GM23248 (cell line): Measurements from ENCODE around the gene CLCN6. TPM values are rescaled to one million over a fixed set of nuclear protein-coding genes. Genes with fewer than 3 reads are reported as not detected.
"Not testable (repeated sequence)": the region's sequence is repeated elsewhere in the genome, so short reads cannot be mapped to it uniquely, and the experiment has no call there.

Experiments used
- DNase-seq: peaks from one replicate; pipeline ENCODE4 v3.0.0-alpha.2; 2015
- H2AFZ ChIP-seq: fragments of 200-600 bp; sonication (generic); 2 replicates; pipeline ENCODE4 v1.6.1; 2016; ENCODE audit warnings: antibody characterized with exemption
- H3F3A ChIP-seq: fragments of 200-600 bp; sonication (generic); 2 replicates; pipeline ENCODE4 v1.6.1; 2016; ENCODE audit warnings: mild to moderate bottlenecking, antibody characterized with exemption, mixed run types; ENCODE audit not compliant: insufficient read depth
- H3K27ac ChIP-seq: fragments of 200-600 bp; sonication (generic); 2 replicates; pipeline ENCODE4 v1.5.1; 2016; ENCODE audit warnings: mild to moderate bottlenecking
- H3K27me3 ChIP-seq: fragments of 200-600 bp; sonication (generic); replicated peaks from 2 replicates; pipeline ENCODE4 v1.6.1; 2016; ENCODE audit warnings: mild to moderate bottlenecking; ENCODE audit not compliant: insufficient read depth
- H3K36me3 ChIP-seq: fragments of 200-600 bp; sonication (generic); 2 replicates; pipeline ENCODE4 v1.6.1; 2016; ENCODE audit warnings: low read depth, mild to moderate bottlenecking
- H3K4me1 ChIP-seq: fragments of 200-600 bp; sonication (generic); 2 replicates; pipeline ENCODE4 v1.6.1; 2016; ENCODE audit warnings: mild to moderate bottlenecking; ENCODE audit not compliant: insufficient read depth
- H3K4me2 ChIP-seq: fragments of 200-600 bp; sonication (generic); one replicate; pipeline ENCODE4 v1.6.1; 2016; ENCODE audit warnings: mild to moderate bottlenecking; ENCODE audit not compliant: unreplicated experiment
- H3K4me3 ChIP-seq: fragments of 200-600 bp; sonication (generic); 2 replicates; pipeline ENCODE4 v1.5.1; 2016; ENCODE audit warnings: mild to moderate bottlenecking
- H3K79me2 ChIP-seq: fragments of 200-600 bp; sonication (generic); 2 replicates; pipeline ENCODE4 v1.6.1; 2016; ENCODE audit warnings: mild to moderate bottlenecking; ENCODE audit not compliant: insufficient read depth
- H3K9ac ChIP-seq: fragments of 200-600 bp; sonication (generic); 2 replicates; pipeline ENCODE4 v1.6.1; 2016; ENCODE audit warnings: mild to moderate bottlenecking
- H3K9me2 ChIP-seq: fragments of 200-600 bp; sonication (generic); 2 replicates; pipeline ENCODE4 v1.6.1; 2016; ENCODE audit warnings: mixed run types, mild to moderate bottlenecking, moderate library complexity; ENCODE audit not compliant: insufficient read depth
- H3K9me3 ChIP-seq: fragments of 200-600 bp; sonication (generic); one replicate; pipeline ENCODE4 v1.6.1; 2017; ENCODE audit warnings: low read depth
- H4K20me1 ChIP-seq: fragments of 200-600 bp; sonication (generic); 2 replicates; pipeline ENCODE4 v1.6.0; 2016; ENCODE audit not compliant: insufficient read depth
- EZH2 ChIP-seq: fragments of 200-600 bp; sonication (generic); IDR thresholded peaks from 2 replicates; pipeline ENCODE4 v1.6.1; 2018; ENCODE audit warnings: antibody characterized with exemption, mild to moderate bottlenecking; ENCODE audit not compliant: insufficient read depth, poor library complexity, severe bottlenecking
- EZH2phosphoT487 ChIP-seq: fragments of 200-600 bp; sonication (generic); IDR thresholded peaks from 2 replicates; pipeline ENCODE4 v1.6.1; 2018; ENCODE audit warnings: antibody characterized with exemption, moderate library complexity, mild to moderate bottlenecking, low read depth; ENCODE audit not compliant: insufficient read depth
- WGBS, 2 experiments: methylation state at CpG; one replicate each; pipeline ENCODE4 v1.1.6; 2015 to 2017; ENCODE audit warnings: low lambda C conversion rate in 2 of 2, low coverage in 1 of 2; ENCODE audit errors: missing lambda C conversion rate in 2 of 2; 5-methylcytosine and 5-hydroxymethylcytosine counted together
- in situ Hi-C: fragments of 300-500 bp; cut with MboI; formaldehyde crosslinking; loops from 2 replicates; pipeline ENCODE4 v1.15.0; 2020
- polyA plus RNA-seq: library from polyadenylated mRNA; unstranded; fragments of >200 nt; fragmentation: Nextera tagmentation; extraction: Ambion mirVana; gene quantifications from 2 replicates; pipeline ENCODE4 v1.2.1, GENCODE V29; 2016
- total RNA-seq: library from RNA; depleted of rRNA; stranded (reverse); fragments of >200 nt; shearing (Covaris generic); gene quantifications from 2 replicates; pipeline ENCODE4 v1.2.3, GENCODE V29; 2014

Gene CLCN6
- total and polyA plus RNA-seq, 2 experiments from 2014 or later, result 4.9 to 5.4 TPM

DNA sequence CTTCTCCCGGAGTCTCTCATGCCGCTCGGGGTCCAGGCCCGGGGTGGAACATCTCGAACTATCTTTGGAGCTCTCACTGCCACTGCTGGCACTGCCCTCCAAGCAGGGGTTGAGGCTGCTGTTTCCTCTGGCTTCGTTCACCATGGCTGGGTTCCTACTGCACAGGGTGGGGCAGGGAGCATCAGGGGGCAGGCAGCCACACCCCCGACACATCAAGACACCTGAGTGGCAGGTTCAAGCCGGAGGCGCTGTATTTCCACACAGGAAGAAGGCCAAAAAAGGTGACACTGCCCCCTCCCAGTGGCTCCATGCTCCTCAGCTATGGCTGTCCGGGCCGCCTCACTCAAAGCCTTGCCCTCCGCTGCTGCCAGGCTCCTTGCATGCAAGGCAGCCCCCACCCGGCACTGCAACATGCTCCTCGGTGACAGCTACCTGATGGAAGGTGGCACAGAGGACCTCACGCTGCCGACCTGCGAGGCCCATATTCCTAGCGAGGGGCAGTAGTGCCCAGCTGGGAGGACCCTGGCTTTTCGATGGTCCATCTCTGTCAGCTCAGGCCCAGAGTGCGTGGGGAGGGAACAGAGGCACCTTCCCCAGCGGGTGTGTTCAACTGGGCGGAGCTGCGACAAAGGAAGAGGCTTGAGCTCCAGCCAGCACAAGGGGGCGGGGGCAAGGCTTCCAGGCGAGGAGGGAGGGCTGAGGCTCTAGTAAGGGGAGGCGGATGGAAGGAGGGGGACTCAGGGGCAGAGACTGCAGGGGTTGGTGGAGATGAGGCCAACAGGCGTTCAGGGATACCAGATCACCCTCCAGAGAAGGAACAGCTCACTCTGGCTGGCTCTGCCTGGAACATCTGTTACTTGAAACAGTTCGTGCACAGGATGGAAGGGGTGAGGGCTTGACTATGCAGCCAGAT lies 2.8 kb upstream of the CLCN6 start:
- Histone ChIP-seq H4K20me1 (no peaks in the 10 kb centered on the region), H3K9ac (peak overlapping the region; percentile 84), H3K9me3 (no peaks in the 10 kb centered on the region), H3K27me3 (no peaks in the 10 kb centered on the region), H3F3A (peaks cover 26% of the 10 kb centered on the region), H3K27ac (peak overlapping the region; percentile 79), H3K4me3 (peak overlapping the region; percentile 84), H3K4me2 (peak overlapping the region; percentile 97), H3K4me1 (peaks cover 28% of the 10 kb centered on the region), H3K36me3 (peaks cover 6% of the 10 kb centered on the region; the same call in 1 of the 2 replicates), H2AFZ (peak overlapping the region; percentile 72), H3K9me2 (no peaks in the 10 kb centered on the region), H3K79me2 (peaks cover 38% of the 10 kb centered on the region)
- TF ChIP-seq EZH2 (no peak), EZH2phosphoT487 (no peak)
- DNase-seq, result peak; percentile 93
- 3 to 5% methylated on average over 22 to 23 of the region's 28 CpGs for WGBS, 2 experiments
- in situ Hi-C loops, result no loop called here

DNA sequence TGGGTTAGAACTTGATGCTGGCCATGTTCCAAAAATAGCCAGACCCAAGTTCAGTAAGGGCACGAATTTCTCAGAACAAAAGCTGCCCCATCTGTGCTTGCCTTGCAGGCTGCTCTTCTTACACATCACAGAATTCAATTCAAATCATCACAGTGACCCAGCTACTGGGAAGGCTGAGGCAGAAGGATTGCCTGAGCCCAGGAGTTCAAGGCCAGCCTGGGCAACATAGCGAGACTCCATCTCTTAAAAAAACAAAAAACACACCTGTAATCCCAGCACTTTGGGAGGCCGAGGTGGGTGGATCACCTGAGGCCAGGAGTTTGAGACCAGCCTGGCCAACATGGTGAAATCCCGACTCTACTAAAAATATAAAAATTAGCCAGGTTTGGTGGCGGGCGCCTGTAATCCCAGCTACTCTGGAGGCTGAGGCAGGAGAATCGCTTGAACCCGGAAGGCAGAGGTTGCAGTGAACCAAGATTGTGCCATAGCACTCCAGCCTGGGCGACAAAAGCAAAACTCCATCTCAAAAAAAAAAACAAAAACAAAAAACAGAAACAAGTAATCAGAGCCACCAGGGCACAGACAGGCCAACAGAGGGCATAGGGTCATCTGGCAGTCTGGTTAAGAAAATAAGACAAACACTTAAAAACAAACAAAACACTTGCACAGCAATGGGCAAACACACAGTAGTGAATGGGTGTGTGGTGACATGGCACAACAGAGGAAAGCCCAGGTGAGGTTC lies 1.9 kb upstream of the CLCN6 start:
- WGBS, 2 experiments, result 36% methylated on average over 8 to 9 of the region's 9 CpGs
- H3K27ac ChIP-seq, result peak overlapping the region; percentile 79
- peak overlapping the region; percentile 72 for H2AFZ ChIP-seq
- H4K20me1 ChIP-seq, H3K36me3 ChIP-seq, H3K9me3 ChIP-seq, H3K9me2 ChIP-seq, H3K27me3 ChIP-seq, in situ Hi-C loops, DNase-seq: not testable (repeated sequence)
- H3K9ac ChIP-seq, result peak overlapping the region; percentile 84
- H3K4me3 ChIP-seq, result peak overlapping the region; percentile 84
- H3K79me2 ChIP-seq, result peaks cover 46% of the 10 kb centered on the region
- peaks cover 28% of the 10 kb centered on the region for H3K4me1 ChIP-seq
- H3K4me2 ChIP-seq, result peak overlapping the region; percentile 97
- peaks cover 26% of the 10 kb centered on the region for H3F3A ChIP-seq

DNA sequence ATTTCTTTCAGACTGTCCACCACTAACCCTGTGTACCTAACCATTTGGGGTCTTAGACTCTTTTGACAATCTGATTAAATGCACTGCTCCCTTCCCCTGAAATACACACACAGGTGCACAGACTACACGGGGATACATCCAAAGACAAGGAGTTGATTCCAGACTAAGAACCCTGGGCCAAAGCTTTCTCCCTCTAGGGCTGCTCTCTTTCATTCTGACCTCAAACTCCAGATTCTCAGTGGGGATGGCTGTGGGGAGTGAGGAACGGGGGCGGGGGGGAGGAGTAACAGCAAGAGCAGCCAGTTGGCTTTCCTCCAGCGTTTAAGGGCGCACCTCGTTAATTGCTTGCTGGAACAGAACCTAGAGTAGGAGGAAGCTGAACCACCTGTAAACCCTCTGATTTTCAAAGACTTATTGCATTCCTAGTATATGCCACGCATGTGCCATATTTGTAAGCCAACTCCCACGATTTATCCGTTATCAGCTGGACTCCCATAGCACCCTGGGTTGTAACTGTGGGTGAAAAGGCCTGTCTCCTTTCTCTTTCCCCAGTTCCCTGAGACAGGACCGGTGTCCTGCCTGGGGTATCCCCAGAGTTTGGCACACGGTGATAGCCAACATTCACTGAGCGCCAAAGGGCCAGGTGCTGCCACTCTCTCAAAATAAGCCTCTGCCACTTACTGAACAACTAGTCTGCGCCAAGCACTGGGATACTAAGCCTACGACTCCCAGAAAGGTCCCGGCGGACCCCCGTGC lies 1.1 kb upstream of the CLCN6 start:
- H3K9ac ChIP-seq, result peak overlapping the region; percentile 84
- H3K4me1 ChIP-seq, result peaks cover 28% of the 10 kb centered on the region
- H3K9me3 ChIP-seq, result no peaks in the 10 kb centered on the region
- H3K36me3 ChIP-seq, result peaks cover 6% of the 10 kb centered on the region; the same call in 1 of the 2 replicates
- in situ Hi-C loops, result no loop called here
- peaks cover 54% of the 10 kb centered on the region for H3K79me2 ChIP-seq
- H3K27me3 ChIP-seq, result no peaks in the 10 kb centered on the region
- H2AFZ ChIP-seq, result peak overlapping the region; percentile 61
- peak; percentile 63 for DNase-seq
- peak overlapping the region; percentile 84 for H3K4me3 ChIP-seq
- peak overlapping the region; percentile 79 for H3K27ac ChIP-seq
- peaks cover 26% of the 10 kb centered on the region for H3F3A ChIP-seq
- 3 to 5% methylated on average over 17 of the region's 17 CpGs for WGBS, 2 experiments
- no peaks in the 10 kb centered on the region for H4K20me1 ChIP-seq
- no peaks in the 10 kb centered on the region for H3K9me2 ChIP-seq
- peak overlapping the region; percentile 97 for H3K4me2 ChIP-seq
- TF ChIP-seq EZH2phosphoT487 (no peak), EZH2 (no peak)

DNA sequence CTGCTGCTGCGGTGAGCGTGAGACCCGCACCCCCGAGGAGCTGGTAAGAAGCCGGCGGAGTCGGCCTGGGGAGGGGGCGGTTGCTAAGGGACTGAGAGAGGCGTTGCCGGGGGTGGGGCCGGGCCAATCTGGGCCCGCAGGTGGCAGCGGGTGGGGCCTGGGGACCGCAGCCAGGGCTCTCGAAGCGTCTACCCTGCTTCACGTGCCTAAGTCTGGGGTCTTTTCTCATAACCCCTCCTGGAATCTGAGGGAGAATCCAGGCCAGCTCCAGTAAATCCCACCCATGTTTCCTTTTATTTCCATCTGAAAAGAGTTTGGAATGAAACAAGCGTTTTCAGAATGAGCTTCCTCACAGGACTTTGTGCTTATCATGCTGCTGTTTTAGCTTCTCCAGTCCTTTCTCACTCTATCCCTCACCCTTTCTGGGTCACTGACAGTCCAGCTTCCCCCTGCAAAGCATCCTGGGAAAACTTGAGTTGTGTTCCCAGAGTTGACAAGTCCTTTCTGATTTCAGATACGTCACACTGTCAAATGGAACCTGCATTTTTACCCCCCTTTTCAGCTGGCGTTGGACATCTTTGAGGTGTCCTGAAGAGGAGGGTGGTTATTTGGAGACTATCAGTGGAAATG lies 431 bp downstream of the CLCN6 start:
- Histone ChIP-seq H3K36me3 (peaks cover 6% of the 10 kb centered on the region; the same call in 1 of the 2 replicates), H3K79me2 (peaks cover 69% of the 10 kb centered on the region), H3K27me3 (no peaks in the 10 kb centered on the region), H3K27ac (peak overlapping the region; percentile 75), H2AFZ (peak overlapping the region; percentile 82), H3K9ac (peak overlapping the region; percentile 91), H3K4me2 (peak overlapping the region; percentile 92), H3K4me1 (peaks cover 28% of the 10 kb centered on the region), H3K9me3 (no peaks in the 10 kb centered on the region), H3F3A (peaks cover 26% of the 10 kb centered on the region), H3K9me2 (no peaks in the 10 kb centered on the region), H3K4me3 (peak overlapping the region; percentile 84), H4K20me1 (no peaks in the 10 kb centered on the region)
- peak; percentile 73 for DNase-seq
- in situ Hi-C loops, result no loop called here
- TF ChIP-seq EZH2phosphoT487 (no peak), EZH2 (no peak)
- WGBS, 2 experiments, result 0 to 7% methylated on average over 14 to 15 of the region's 20 CpGs
